Measurements from ENCODE around the gene TGIF1. TPM values are rescaled to one million over a fixed set of nuclear protein-coding genes. Genes with fewer than 3 reads are reported as not detected.
A peak's percentile ranks its signal among the peaks of the same experiment; 100 is the strongest.

Gene TGIF1
- total RNA-seq, 6 experiments from 2014 or later: 11.3 to 41.4 (median 22.3) TPM

DNA sequence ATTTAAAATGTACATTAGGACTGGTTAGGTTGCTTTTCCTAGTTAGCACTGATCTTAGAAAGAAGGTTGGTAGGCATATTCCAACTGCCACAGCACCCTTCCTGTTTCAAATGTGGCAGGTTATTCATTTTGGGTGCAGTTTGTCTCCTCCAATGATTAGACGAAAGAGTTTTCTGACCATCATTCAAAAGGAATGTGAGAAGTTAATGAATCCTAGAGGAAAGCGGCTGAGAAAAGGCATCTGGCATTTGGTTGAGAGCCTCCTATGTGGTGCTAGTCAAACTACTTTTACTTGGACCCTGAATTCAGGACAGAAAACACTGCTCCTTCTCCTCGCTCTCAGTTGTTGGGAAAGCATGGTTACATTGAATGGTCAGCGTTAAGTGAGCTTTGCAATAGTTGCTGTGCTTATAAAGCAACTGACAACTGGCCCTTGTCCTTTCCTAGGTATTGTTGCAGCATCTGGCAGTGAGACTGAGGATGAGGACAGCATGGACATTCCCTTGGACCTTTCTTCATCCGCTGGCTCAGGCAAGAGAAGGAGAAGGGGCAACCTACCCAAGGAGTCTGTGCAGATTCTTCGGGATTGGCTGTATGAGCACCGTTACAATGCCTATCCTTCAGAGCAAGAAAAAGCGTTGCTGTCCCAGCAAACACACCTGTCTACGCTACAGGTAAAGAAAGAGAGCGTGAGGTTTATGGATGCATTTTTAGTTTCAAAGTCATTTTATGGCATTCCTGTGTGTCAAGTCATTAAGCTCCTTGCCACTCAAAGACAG, 6.1 kb downstream of the TGIF1 start:
- Histone ChIP-seq H3K4me3 (peak overlapping the region in 1 of 3 donors; percentile 2), H3K27me3 (no peaks in the 10 kb centered on the region), H3K36me3 (peaks cover 0 to 11% (median 1%) of the 10 kb centered on the region in 4 donors), H3K9me3 (no peaks in the 10 kb centered on the region), H3K4me1 (peaks cover 0 to 39% (median 11%) of the 10 kb centered on the region in 4 donors), H3K27ac (peak overlapping the region; percentile 99)
- TF ChIP-seq POLR2A (IDR thresholded peaks at IDR 0.05): peak; percentile 77
- TF ChIP-seq, protein P1, sequence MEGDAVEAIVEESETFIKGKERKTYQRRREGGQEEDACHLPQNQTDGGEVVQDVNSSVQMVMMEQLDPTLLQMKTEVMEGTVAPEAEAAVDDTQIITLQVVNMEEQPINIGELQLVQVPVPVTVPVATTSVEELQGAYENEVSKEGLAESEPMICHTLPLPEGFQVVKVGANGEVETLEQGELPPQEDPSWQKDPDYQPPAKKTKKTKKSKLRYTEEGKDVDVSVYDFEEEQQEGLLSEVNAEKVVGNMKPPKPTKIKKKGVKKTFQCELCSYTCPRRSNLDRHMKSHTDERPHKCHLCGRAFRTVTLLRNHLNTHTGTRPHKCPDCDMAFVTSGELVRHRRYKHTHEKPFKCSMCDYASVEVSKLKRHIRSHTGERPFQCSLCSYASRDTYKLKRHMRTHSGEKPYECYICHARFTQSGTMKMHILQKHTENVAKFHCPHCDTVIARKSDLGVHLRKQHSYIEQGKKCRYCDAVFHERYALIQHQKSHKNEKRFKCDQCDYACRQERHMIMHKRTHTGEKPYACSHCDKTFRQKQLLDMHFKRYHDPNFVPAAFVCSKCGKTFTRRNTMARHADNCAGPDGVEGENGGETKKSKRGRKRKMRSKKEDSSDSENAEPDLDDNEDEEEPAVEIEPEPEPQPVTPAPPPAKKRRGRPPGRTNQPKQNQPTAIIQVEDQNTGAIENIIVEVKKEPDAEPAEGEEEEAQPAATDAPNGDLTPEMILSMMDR (IDR thresholded peaks at IDR 0.05): no peak
- WGBS (ENCODE audit: insufficient coverage, low coverage, low lambda C conversion rate, missing lambda C conversion rate): 35% methylated on average over 8 of the region's 10 CpGs
- ATAC-seq (peak in 3 of 4 donors; percentile 4 to 17 (median 5)), DNase-seq (no peak)
- intact Hi-C loops (cut with DNase I): loop anchor here (10.0 kb wide), 2 partner anchors 139 to 209 kb away; no protein-coding TSS in a partner anchor

DNA sequence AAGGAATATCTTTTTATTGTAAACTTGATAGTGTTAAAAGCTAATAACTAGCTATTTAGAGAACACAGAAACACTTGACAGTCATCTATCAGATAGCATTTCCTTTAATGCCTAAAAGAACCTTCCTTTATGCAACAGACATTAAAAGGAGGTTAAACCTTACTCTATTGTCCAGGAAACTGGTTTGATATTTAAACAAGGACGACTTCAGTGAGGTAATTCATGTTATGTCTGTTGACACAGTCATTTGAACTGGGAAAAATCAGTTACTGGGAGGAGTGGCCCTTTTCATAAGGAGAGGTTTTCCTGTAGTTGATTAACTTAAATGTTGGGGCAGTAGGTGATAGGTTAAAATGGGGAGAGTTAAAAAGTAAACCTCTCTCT, 6.7 kb downstream of the TGIF1 start:
- TF ChIP-seq POLR2A (IDR thresholded peaks at IDR 0.05): no peak
- TF ChIP-seq, protein P1 (IDR thresholded peaks at IDR 0.05): no peak
- Histone ChIP-seq H3K27me3 (no peaks in the 10 kb centered on the region), H3K27ac (peak overlapping the region; percentile 99), H3K36me3 (peaks cover 0 to 11% (median 1%) of the 10 kb centered on the region in 4 donors), H3K9me3 (no peaks in the 10 kb centered on the region), H3K4me3 (no peak overlapping the region), H3K4me1 (peaks cover 0 to 39% (median 11%) of the 10 kb centered on the region in 4 donors)
- DNase-seq (no peak), ATAC-seq (peak; percentile 33 to 72 (median 42))
- intact Hi-C loops (cut with DNase I): loop anchor here (10.0 kb wide), 2 partner anchors 138 to 208 kb away; no protein-coding TSS in a partner anchor
- 9% methylated on average over 1 of the region's 1 CpG for WGBS (ENCODE audit: insufficient coverage, low coverage, low lambda C conversion rate, missing lambda C conversion rate)

DNA sequence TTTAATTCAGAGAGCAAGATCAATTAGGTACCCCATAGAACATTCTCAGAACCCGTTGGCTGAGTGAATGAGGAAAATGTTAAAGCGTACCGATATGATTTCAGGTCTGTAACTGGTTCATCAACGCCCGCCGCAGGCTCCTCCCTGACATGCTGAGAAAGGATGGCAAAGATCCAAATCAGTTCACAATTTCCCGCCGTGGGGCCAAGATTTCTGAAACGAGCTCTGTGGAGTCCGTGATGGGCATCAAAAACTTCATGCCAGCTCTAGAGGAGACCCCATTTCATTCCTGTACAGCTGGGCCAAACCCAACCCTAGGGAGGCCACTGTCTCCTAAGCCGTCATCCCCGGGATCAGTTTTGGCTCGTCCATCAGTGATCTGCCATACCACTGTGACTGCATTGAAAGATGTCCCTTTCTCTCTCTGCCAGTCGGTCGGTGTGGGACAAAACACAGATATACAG, 7.3 kb downstream of the TGIF1 start:
- Histone ChIP-seq H3K36me3 (peaks cover 0 to 11% (median 1%) of the 10 kb centered on the region in 4 donors), H3K4me3 (peak overlapping the region in 1 of 3 donors; percentile 4), H3K27ac (peak overlapping the region; percentile 99), H3K4me1 (peaks cover 0 to 39% (median 11%) of the 10 kb centered on the region in 4 donors), H3K9me3 (no peaks in the 10 kb centered on the region), H3K27me3 (no peaks in the 10 kb centered on the region)
- ATAC-seq: peak in 2 of 4 donors; percentile 1 to 36
- peak in 1 of 3 donors; percentile 29 for DNase-seq
- intact Hi-C loops (cut with DNase I): loop anchor here (10.0 kb wide), 2 partner anchors 138 to 208 kb away; no protein-coding TSS in a partner anchor
- 18% methylated on average over 8 of the region's 15 CpGs for WGBS (ENCODE audit: insufficient coverage, low coverage, low lambda C conversion rate, missing lambda C conversion rate)
- no peak for TF ChIP-seq POLR2A (IDR thresholded peaks at IDR 0.05)
- TF ChIP-seq, protein P1 (IDR thresholded peaks at IDR 0.05): no peak

DNA sequence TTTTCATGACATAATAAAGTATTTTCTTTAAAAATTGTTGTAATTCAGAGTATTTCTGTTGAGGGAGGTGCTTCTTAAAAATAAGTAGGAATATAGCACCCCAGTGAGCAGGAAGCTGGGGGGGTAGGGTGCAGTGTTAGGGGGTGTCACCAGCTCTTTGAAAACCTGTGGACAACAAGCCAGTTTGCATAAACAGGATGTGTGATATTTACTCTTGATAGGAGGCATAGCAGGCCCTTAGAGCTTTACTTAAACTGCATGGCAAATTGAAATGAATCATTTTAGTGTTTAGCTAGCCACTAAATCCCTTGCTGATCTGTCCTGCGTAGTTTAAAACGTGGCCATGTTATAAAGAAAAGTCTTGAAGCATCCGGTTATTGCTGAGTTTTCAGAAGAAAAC, 8.4 kb downstream of the TGIF1 start:
- 74% methylated on average over 3 of the region's 3 CpGs for WGBS (ENCODE audit: insufficient coverage, low coverage, low lambda C conversion rate, missing lambda C conversion rate)
- H3K9me3 ChIP-seq: no peaks in the 10 kb centered on the region
- no peaks in the 10 kb centered on the region for H3K27me3 ChIP-seq
- peaks cover 0 to 39% (median 11%) of the 10 kb centered on the region in 4 donors for H3K4me1 ChIP-seq
- H3K27ac ChIP-seq: peak overlapping the region in 1 of 3 donors; percentile 16
- peaks cover 0 to 11% (median 1%) of the 10 kb centered on the region in 4 donors for H3K36me3 ChIP-seq
- intact Hi-C loops (cut with DNase I): loop anchor here (10.0 kb wide), 2 partner anchors 136 to 206 kb away; no protein-coding TSS in a partner anchor
- no peak overlapping the region for H3K4me3 ChIP-seq
- TF ChIP-seq, protein P1 (IDR thresholded peaks at IDR 0.05): no peak
- no peak for TF ChIP-seq POLR2A (IDR thresholded peaks at IDR 0.05)
- no peak for ATAC-seq
- DNase-seq: no peak

Measured in right lobe of liver (tissue), 6 donors.